AG04449 (cell line): Measurements from ENCODE around the gene SLC25A25.

Experiments used
- CTCF ChIA-PET: fragments of 350-600 bp; formaldehyde crosslinking; extraction: SDS; loops from one replicate; lab custom pipeline; 2021; ENCODE audit warnings: antibody characterized with exemption; lab: Yijun Ruan, JAX
- POLR2A ChIA-PET: fragments of 400-600, 350-600 bp; formaldehyde crosslinking; extraction: SDS; loops from one replicate; lab custom pipeline; 2020; ENCODE audit warnings: antibody characterized with exemption, inconsistent platforms; lab: Yijun Ruan, JAX
- DNase-seq: peaks from one replicate; pipeline ENCODE4 v3.0.0-alpha.2; 2010; ENCODE audit warnings: low read depth, low spot score
- H3K4me3 ChIP-seq: 2 replicates; pipeline ENCODE4 v1.5.1; 2011; ENCODE audit warnings: low read depth, mild to moderate bottlenecking, control low read depth, low read length
- CTCF ChIP-seq: IDR thresholded peaks from one replicate; pipeline ENCODE4 v1.5.1; 2011; ENCODE audit warnings: mild to moderate bottlenecking, moderate library complexity, low read length, control low read depth, inconsistent platforms; ENCODE audit not compliant: insufficient read depth; ENCODE audit errors: missing control alignments

SLC25A25 gene

GRCh38 chr9:128117613-128118471, 49.8 kb downstream of the SLC25A25 start:
- no peak for DNase-seq
- ChIA-PET POLR2A (interaction anchor here (0.6 kb wide), 1 partner anchor 180 kb away, joined by 3 read pairs; no protein-coding TSS in a partner anchor), CTCF (interaction anchor here (0.6 to 7.1 kb wide), 66 partner anchors 9 to 1666 kb away, joined by 3 to 264 read pairs (median 4); partner anchors contain the start of genes BBLN, DPM2, GOLGA2 and NAIF1)
- H3K4me3 ChIP-seq, result peak overlapping the region; percentile 12; the same call in 1 of the 2 replicates
- peak; percentile 100 for TF ChIP-seq CTCF

- ChIA-PET CTCF (interaction anchor here (0.7 to 7.1 kb wide), 35 partner anchors 9 to 244 kb away, joined by 3 to 264 read pairs (median 5); partner anchors contain the start of genes DPM2, NAIF1, PIP5KL1 and PTGES2), POLR2A (interaction anchor here (0.6 kb wide), 1 partner anchor 180 kb away, joined by 3 read pairs; no protein-coding TSS in a partner anchor)
- DNase-seq, result no peak
- no peak for TF ChIP-seq CTCF
- no peak overlapping the region for H3K4me3 ChIP-seq
Observed at GRCh38 chr9:128118472-128118857, 50.4 kb downstream of the SLC25A25 start.

GRCh38 chr9:128118971-128119665, 51.1 kb downstream of the SLC25A25 start:
- ChIA-PET POLR2A (interaction anchor here (0.6 kb wide), 1 partner anchor 162 kb away, joined by 3 read pairs; no protein-coding TSS in a partner anchor), CTCF (interaction anchor here (1.2 to 2.4 kb wide), 6 partner anchors 8 to 176 kb away, joined by 3 to 15 read pairs (median 8); no protein-coding TSS in a partner anchor)
- TF ChIP-seq CTCF, result no peak
- DNase-seq, result no peak
- H3K4me3 ChIP-seq, result no peak overlapping the region

- no peak for DNase-seq
- H3K4me3 ChIP-seq, result no peak overlapping the region
- ChIA-PET CTCF (interaction anchor here (1.0 to 2.4 kb wide), 8 partner anchors 9 to 177 kb away, joined by 3 to 15 read pairs (median 5); no protein-coding TSS in a partner anchor), POLR2A (interaction anchor here (0.6 kb wide), 2 partner anchors 22 to 163 kb away, joined by 3 read pairs; no protein-coding TSS in a partner anchor)
- no peak for TF ChIP-seq CTCF
Observed at GRCh38 chr9:128120061-128120740, 52.2 kb downstream of the SLC25A25 start.

- no peak overlapping the region for H3K4me3 ChIP-seq
- no peak for TF ChIP-seq CTCF
- no peak for DNase-seq
- ChIA-PET CTCF (interaction anchor here (1.0 to 2.4 kb wide), 8 partner anchors 8 to 178 kb away, joined by 3 to 15 read pairs (median 5); no protein-coding TSS in a partner anchor), POLR2A (interaction anchor here (0.6 kb wide), 1 partner anchor 23 kb away, joined by 3 read pairs; no protein-coding TSS in a partner anchor)
Observed at GRCh38 chr9:128120741-128121465, 52.9 kb downstream of the SLC25A25 start.
